HG03457 (cell line): ENCODE results near the gene SCAMP4.

ENCODE experiments used
- ATAC-seq: cut with Tn5 transposase; IDR thresholded peaks from one replicate; pipeline ENCODE4 v1.9.1; 2021; ENCODE audit warnings: moderate number of reproducible peaks; ENCODE audit not compliant: unreplicated experiment

The SCAMP4 gene

GRCh38 chr19:1911098-1911497 is 5.9 kb downstream of the SCAMP4 start:
- ATAC-seq, result no peak

- ATAC-seq, result no peak
Measured at GRCh38 chr19:1911995-1912394, 6.8 kb downstream of the SCAMP4 start.

- no peak for ATAC-seq
Measured at GRCh38 chr19:1912760-1913505, 7.7 kb downstream of the SCAMP4 start.

- ATAC-seq, result no peak
Measured at GRCh38 chr19:1913781-1914577, 8.8 kb downstream of the SCAMP4 start.

- ATAC-seq, result no peak
Measured at GRCh38 chr19:1914826-1915341, 9.7 kb downstream of the SCAMP4 start.

GRCh38 chr19:1917146-1917545 is 11.9 kb downstream of the SCAMP4 start:
- ATAC-seq, result no peak

GRCh38 chr19:1917926-1918325 is 12.7 kb downstream of the SCAMP4 start:
- no peak for ATAC-seq

- no peak for ATAC-seq
Measured at GRCh38 chr19:1918975-1919374, 13.8 kb downstream of the SCAMP4 start.

- ATAC-seq, result no peak
Measured at GRCh38 chr19:1920644-1921043, 15.4 kb downstream of the SCAMP4 start.

GRCh38 chr19:1921326-1921725 is 16.1 kb downstream of the SCAMP4 start:
- no peak for ATAC-seq

- no peak for ATAC-seq
Measured at GRCh38 chr19:1921825-1922224, 16.6 kb downstream of the SCAMP4 start.

GRCh38 chr19:1922803-1923202 is 17.6 kb downstream of the SCAMP4 start:
- no peak for ATAC-seq

- no peak for ATAC-seq
Measured at GRCh38 chr19:1923319-1923718, 18.1 kb downstream of the SCAMP4 start.

- ATAC-seq, result no peak
Measured at GRCh38 chr19:1924320-1924961, 19.2 kb downstream of the SCAMP4 start.

- ATAC-seq, result no peak
Measured at GRCh38 chr19:1925544-1925943, 20.3 kb downstream of the SCAMP4 start.

GRCh38 chr19:1929021-1929742 is 24.0 kb downstream of the SCAMP4 start:
- no peak for ATAC-seq

GRCh38 chr19:1931445-1931844 is 26.2 kb downstream of the SCAMP4 start:
- no peak for ATAC-seq

GRCh38 chr19:1932395-1932794 is 27.2 kb downstream of the SCAMP4 start:
- ATAC-seq, result no peak

GRCh38 chr19:1933244-1933643 is 28.0 kb downstream of the SCAMP4 start:
- no peak for ATAC-seq

- no peak for ATAC-seq
Measured at GRCh38 chr19:1933942-1934341, 28.7 kb downstream of the SCAMP4 start.
